Measurements from ENCODE around the gene SAFB. TPM values are rescaled to one million over a fixed set of nuclear protein-coding genes. Genes with fewer than 3 reads are reported as not detected.

SAFB gene
- polyA plus RNA-seq, 1 donor, result 192 TPM

Other genes with a start within 250 kb of the SAFB start
- gene ZNRF4, start 167.7 kb upstream of the SAFB start, polyA plus RNA-seq (ENCODE audit: insufficient read length), result not detected
- 0.63 TPM for gene TINCR, start 55.1 kb upstream of the SAFB start, polyA plus RNA-seq (ENCODE audit: insufficient read length)
- gene SAFB2, start 307 bp upstream of the SAFB start, polyA plus RNA-seq (ENCODE audit: insufficient read length), result 118 TPM
- gene MICOS13, start 57.4 kb downstream of the SAFB start, polyA plus RNA-seq (ENCODE audit: insufficient read length), result 28.9 TPM
- gene HSD11B1L, start 57.9 kb downstream of the SAFB start, polyA plus RNA-seq (ENCODE audit: insufficient read length), result 8.9 TPM
- gene RPL36, start 67.2 kb downstream of the SAFB start, polyA plus RNA-seq (ENCODE audit: insufficient read length), result 513 TPM
- gene LONP1, start 97.1 kb downstream of the SAFB start, polyA plus RNA-seq (ENCODE audit: insufficient read length), result 50.7 TPM
- gene CATSPERD, start 97.6 kb downstream of the SAFB start, polyA plus RNA-seq (ENCODE audit: insufficient read length), result not detected
- gene PRR22, start 161.7 kb downstream of the SAFB start, polyA plus RNA-seq (ENCODE audit: insufficient read length), result 2.8 TPM
- 26.2 TPM for gene DUS3L, start 168.1 kb downstream of the SAFB start, polyA plus RNA-seq (ENCODE audit: insufficient read length)
- gene NRTN, start 182.0 kb downstream of the SAFB start, polyA plus RNA-seq (ENCODE audit: insufficient read length), result 2.6 TPM
- gene FUT6, start 216.6 kb downstream of the SAFB start, polyA plus RNA-seq (ENCODE audit: insufficient read length), result 13.4 TPM
- gene FUT3, start 228.4 kb downstream of the SAFB start, polyA plus RNA-seq (ENCODE audit: insufficient read length), result 1.2 TPM
- gene FUT5, start 247.5 kb downstream of the SAFB start, polyA plus RNA-seq (ENCODE audit: insufficient read length), result not detected